Measurements from ENCODE around the gene SLC2A4. TPM values are rescaled to one million over a fixed set of nuclear protein-coding genes. Genes with fewer than 3 reads are reported as not detected.

SLC2A4 gene
- total and polyA plus RNA-seq, 2 of the 4 experiments (the other 2 are of a cell fraction): 0.07 TPM; not detected in 1

GRCh38 chr17:7290685-7291084, 9.2 kb downstream of the SLC2A4 start:
- H3K9me3 ChIP-seq (ENCODE audit: control insufficient read depth, insufficient read depth, low read length): no peaks in the 10 kb centered on the region; the same call in 1 of the 2 replicates
- TF ChIP-seq USF2 (IDR thresholded peaks at IDR 0.05; ENCODE audit: low read depth, low read length): no peak
- no peak for TF ChIP-seq RFX5 (IDR thresholded peaks at IDR 0.05; ENCODE audit: low read depth, low read length)
- TF ChIP-seq RCOR1 (IDR thresholded peaks at IDR 0.05; ENCODE audit: insufficient replicate concordance, low read length): no peak
- TF ChIP-seq MXI1 (IDR thresholded peaks at IDR 0.05; ENCODE audit: borderline replicate concordance, low read depth, low read length): no peak
- no peak for TF ChIP-seq RAD21 (IDR thresholded peaks at IDR 0.05; ENCODE audit: low read length)
- TF ChIP-seq NFE2L2 (IDR thresholded peaks at IDR 0.05; ENCODE audit: low read depth, low read length): no peak
- TF ChIP-seq CHD1 (IDR thresholded peaks at IDR 0.05; ENCODE audit: low read depth, low read length): no peak
- TF ChIP-seq POLR2A (IDR thresholded peaks at IDR 0.05; ENCODE audit: low read depth, low read length): no peak
- TF ChIP-seq CEBPB (IDR thresholded peaks at IDR 0.05; ENCODE audit: low read depth, low read length): no peak
- TF ChIP-seq FOS (IDR thresholded peaks at IDR 0.05; ENCODE audit: low read depth, low read length): no peak
- TF ChIP-seq CTCF (conservative IDR thresholded peaks at IDR 0.05; ENCODE audit: low read depth, low read length): no peak
- no peak for TF ChIP-seq ELK1 (IDR thresholded peaks at IDR 0.05; ENCODE audit: borderline replicate concordance, low read depth, low read length)
- no peak for TF ChIP-seq BHLHE40 (IDR thresholded peaks at IDR 0.05; ENCODE audit: low read depth, low read length)
- TF ChIP-seq MAZ (IDR thresholded peaks at IDR 0.05; ENCODE audit: borderline replicate concordance, low read depth, low read length): no peak
- TF ChIP-seq SMC3 (IDR thresholded peaks at IDR 0.05; ENCODE audit: low read depth, low read length): no peak
- no peaks in the 10 kb centered on the region for H3K36me3 ChIP-seq (ENCODE audit: control insufficient read depth, insufficient read depth, low read length)
- no peak overlapping the region for H3K56ac ChIP-seq (ENCODE audit: extremely low read depth, insufficient read depth, low read length)
- no peak overlapping the region for H3K27ac ChIP-seq (ENCODE audit: insufficient read depth, low read length)
- H2BK120ac ChIP-seq (ENCODE audit: low read depth, low read length): no peak overlapping the region
- intact Hi-C loops (cut with micrococcal nuclease): no loop called here
- H2AFZ ChIP-seq (replicated peaks; ENCODE audit: low read length, poor library complexity): no peak overlapping the region
- H3K18ac ChIP-seq (ENCODE audit: low read depth, low read length): no peak overlapping the region
- no peak overlapping the region for H2AK9ac ChIP-seq (replicated peaks; ENCODE audit: low read depth, low read length, poor library complexity)
- H3K14ac ChIP-seq (replicated peaks; ENCODE audit: low read depth, low read length): no peak overlapping the region
- in situ Hi-C loops (cut with MboI; ENCODE audit: low sequenced_read_pairs): no loop called here
- ChIA-PET POLR2A (ENCODE audit: unreplicated experiment) (no interaction called here), CTCF (no interaction called here)
- H3K9ac ChIP-seq (ENCODE audit: low read depth, low read length): no peak overlapping the region
- no peak overlapping the region for H2BK20ac ChIP-seq (ENCODE audit: low read depth, low read length)
- no peak for ATAC-seq (ENCODE audit: low read depth)
- no peak overlapping the region for H3K4me2 ChIP-seq (ENCODE audit: low read depth, low read length)
- H3K4me3 ChIP-seq (ENCODE audit: insufficient read depth, low read depth, low read length): no peak overlapping the region
- no peak for DNase-seq
- H3K27me3 ChIP-seq (ENCODE audit: control insufficient read depth, insufficient read depth, low read length): peaks cover 81% of the 10 kb centered on the region
- 40% methylated on average over 2 of the region's 11 CpGs; no CpG with 5 or more reads in 1 of the 2 experiments for WGBS, 2 experiments (ENCODE audit: extremely low coverage in 2 of 2, insufficient read length in 1 of 2)
- no peak overlapping the region for H2BK15ac ChIP-seq (ENCODE audit: low read depth, low read length)
- H3K79me1 ChIP-seq (ENCODE audit: low read depth in 1 of 2, low read length in 2 of 2): no peaks in the 10 kb centered on the region
- no peak overlapping the region for H2BK5ac ChIP-seq (ENCODE audit: low read depth, low read length, poor library complexity, severe bottlenecking)
- H3K9me1 ChIP-seq (ENCODE audit: insufficient read depth, low read length): no peaks in the 10 kb centered on the region; the same call in 1 of the 2 replicates
- peaks cover 3% of the 10 kb centered on the region for H3K4me1 ChIP-seq (ENCODE audit: control insufficient read depth, insufficient read depth, low read length)
- H4K91ac ChIP-seq (ENCODE audit: insufficient read depth, low read depth, low read length): no peak overlapping the region
- no peak overlapping the region for H4K5ac ChIP-seq (ENCODE audit: low read depth, low read length)
- H2AK5ac ChIP-seq (ENCODE audit: low read depth, low read length): no peak overlapping the region
- no TSS peak for BruUV-seq (replicated peaks)
- dilution Hi-C loops (cut with HindIII; ENCODE audit: low sequenced_read_pairs, unreplicated experiment): no loop called here
- H3K23ac ChIP-seq (ENCODE audit: low read depth, low read length): no peak overlapping the region
- H4K8ac ChIP-seq (ENCODE audit: low read depth in 2 of 2, low read length in 2 of 2): no peak overlapping the region
- H4K20me1 ChIP-seq (ENCODE audit: insufficient read depth, low read length): 0 out of 2 replicates have a peak, but pooled peaks cover 3% of the 10 kb centered on the region
- no peak overlapping the region for H3K4ac ChIP-seq (ENCODE audit: low read depth, low read length)

Data from IMR-90 (cell line).